ENCODE measurements around the gene ARV1.
"Not testable (repeated sequence)": the region's sequence is repeated elsewhere in the genome, so short reads cannot be mapped to it uniquely, and the experiment has no call there.

The ARV1 gene

GRCh38 chr1:230976825-230977747, 1.8 kb upstream of the ARV1 start:
- no peak for DNase-seq

GRCh38 chr1:230977761-230978490, 968 bp upstream of the ARV1 start:
- no peak for DNase-seq

GRCh38 chr1:230979389-230979716, 459 bp downstream of the ARV1 start:
- no peak for DNase-seq

GRCh38 chr1:230979952-230980351, 1.1 kb downstream of the ARV1 start:
- no peak for DNase-seq

GRCh38 chr1:230982696-230983095, 3.8 kb downstream of the ARV1 start:
- DNase-seq, result no peak

GRCh38 chr1:230983811-230984210, 4.9 kb downstream of the ARV1 start:
- no peak for DNase-seq

- DNase-seq, result not testable (repeated sequence)
These were observed 6.0 kb downstream of the ARV1 start for GRCh38 chr1:230984622-230985515.

- DNase-seq, result no peak
These were observed 6.8 kb downstream of the ARV1 start for GRCh38 chr1:230985711-230986110.

- DNase-seq, result no peak
These were observed 8.1 kb downstream of the ARV1 start for GRCh38 chr1:230986976-230987375.

GRCh38 chr1:230987448-230987847, 8.6 kb downstream of the ARV1 start:
- no peak for DNase-seq

- DNase-seq, result no peak
These were observed 13.3 kb downstream of the ARV1 start for GRCh38 chr1:230992100-230992774.

- DNase-seq, result no peak
These were observed 16.0 kb downstream of the ARV1 start for GRCh38 chr1:230994860-230995259.

GRCh38 chr1:231000201-231000600, 21.3 kb downstream of the ARV1 start:
- no peak for DNase-seq

- no peak for DNase-seq
These were observed 21.7 kb downstream of the ARV1 start for GRCh38 chr1:231000639-231001038.

GRCh38 chr1:231001892-231002291, 23.0 kb downstream of the ARV1 start:
- DNase-seq, result no peak

- not testable (repeated sequence) for DNase-seq
These were observed 28.6 kb downstream of the ARV1 start for GRCh38 chr1:231007535-231007934.

- no peak for DNase-seq
These were observed 32.5 kb downstream of the ARV1 start for GRCh38 chr1:231011360-231011759.

GRCh38 chr1:231011963-231012362, 33.1 kb downstream of the ARV1 start:
- no peak for DNase-seq

GRCh38 chr1:231013391-231014015, 34.6 kb downstream of the ARV1 start:
- DNase-seq, result no peak

- DNase-seq, result no peak
These were observed 37.3 kb downstream of the ARV1 start for GRCh38 chr1:231016234-231016633.

GRCh38 chr1:231016966-231017365, 38.1 kb downstream of the ARV1 start:
- DNase-seq, result no peak

GRCh38 chr1:231019711-231020110, 40.8 kb downstream of the ARV1 start:
- DNase-seq, result no peak
